ENCODE data around the gene EMP2. TPM values are rescaled to one million over a fixed set of nuclear protein-coding genes. Genes with fewer than 3 reads are reported as not detected.
"Not testable (repeated sequence)": the region's sequence is repeated elsewhere in the genome, so short reads cannot be mapped to it uniquely, and the experiment has no call there.

The EMP2 gene
- total RNA-seq, 2 experiments from 2014 or later: not detected

- Mint-ChIP-seq H3K4me1 (no peaks in the 10 kb centered on the region), H3K36me3 (no peaks in the 10 kb centered on the region), H3K4me3 (no peak overlapping the region), H3K9me3 (no peaks in the 10 kb centered on the region), H3K27ac (no peak overlapping the region), H3K27me3 (no peaks in the 10 kb centered on the region)
- ATAC-seq (ENCODE audit: low read depth) (no peak), DNase-seq (no peak)
- POLR2A ChIA-PET: no interaction called here
Observed at GRCh38 chr16:10541366-10541765, 39.0 kb downstream of the EMP2 start.

- no peaks in the 10 kb centered on the region for H3K27me3 Mint-ChIP-seq
- H3K9me3 Mint-ChIP-seq: no peaks in the 10 kb centered on the region
- ATAC-seq (ENCODE audit: low read depth) (no peak), DNase-seq (no peak)
- H3K4me1 Mint-ChIP-seq: no peaks in the 10 kb centered on the region
- no peak overlapping the region for H3K27ac Mint-ChIP-seq
- no peaks in the 10 kb centered on the region for H3K36me3 Mint-ChIP-seq
- POLR2A ChIA-PET: no interaction called here
- H3K4me3 Mint-ChIP-seq: no peak overlapping the region
Observed at GRCh38 chr16:10539793-10540192, 40.6 kb downstream of the EMP2 start.

- Mint-ChIP-seq H3K36me3 (no peaks in the 10 kb centered on the region), H3K27me3 (no peaks in the 10 kb centered on the region), H3K4me1 (no peaks in the 10 kb centered on the region), H3K9me3 (no peaks in the 10 kb centered on the region), H3K4me3 (no peak overlapping the region), H3K27ac (no peak overlapping the region)
- POLR2A ChIA-PET: no interaction called here
- no peak for ATAC-seq (ENCODE audit: low read depth)
- no peak for DNase-seq
Observed at GRCh38 chr16:10539236-10539635, 41.2 kb downstream of the EMP2 start.

GRCh38 chr16:10538583-10538982 is 41.8 kb downstream of the EMP2 start:
- ATAC-seq (ENCODE audit: low read depth) (no peak), DNase-seq (no peak)
- no peaks in the 10 kb centered on the region for H3K27me3 Mint-ChIP-seq
- H3K36me3 Mint-ChIP-seq: no peaks in the 10 kb centered on the region
- H3K4me3 Mint-ChIP-seq: no peak overlapping the region
- H3K9me3 Mint-ChIP-seq: no peaks in the 10 kb centered on the region
- no peak overlapping the region for H3K27ac Mint-ChIP-seq
- POLR2A ChIA-PET: no interaction called here
- no peaks in the 10 kb centered on the region for H3K4me1 Mint-ChIP-seq

GRCh38 chr16:10537946-10538345 is 42.5 kb downstream of the EMP2 start:
- no peak for ATAC-seq (ENCODE audit: low read depth)
- no peaks in the 10 kb centered on the region for H3K27me3 Mint-ChIP-seq

GRCh38 chr16:10536814-10537389 is 43.5 kb downstream of the EMP2 start:
- no peak overlapping the region for H3K27ac Mint-ChIP-seq
- no peaks in the 10 kb centered on the region for H3K9me3 Mint-ChIP-seq
- no peaks in the 10 kb centered on the region for H3K4me1 Mint-ChIP-seq
- no peak overlapping the region for H3K4me3 Mint-ChIP-seq
- no peaks in the 10 kb centered on the region for H3K27me3 Mint-ChIP-seq
- POLR2A ChIA-PET: no interaction called here
- DNase-seq (no peak), ATAC-seq (ENCODE audit: low read depth) (no peak)
- no peaks in the 10 kb centered on the region for H3K36me3 Mint-ChIP-seq

More at GRCh38 chr16:10537946-10538345, 42.5 kb downstream of the EMP2 start:
- no peak overlapping the region for H3K27ac Mint-ChIP-seq
- no peak for DNase-seq
- POLR2A ChIA-PET: no interaction called here
- H3K36me3 Mint-ChIP-seq: no peaks in the 10 kb centered on the region
- no peaks in the 10 kb centered on the region for H3K4me1 Mint-ChIP-seq
- no peaks in the 10 kb centered on the region for H3K9me3 Mint-ChIP-seq
- no peak overlapping the region for H3K4me3 Mint-ChIP-seq

GRCh38 chr16:10536328-10536727 is 44.1 kb downstream of the EMP2 start:
- H3K27me3 Mint-ChIP-seq; ATAC-seq (ENCODE audit: low read depth); H3K9me3 Mint-ChIP-seq; H3K36me3 Mint-ChIP-seq; DNase-seq; H3K27ac Mint-ChIP-seq; POLR2A ChIA-PET; H3K4me3 Mint-ChIP-seq; H3K4me1 Mint-ChIP-seq: not testable (repeated sequence)

- H3K27ac Mint-ChIP-seq: no peak overlapping the region
- no peaks in the 10 kb centered on the region for H3K9me3 Mint-ChIP-seq
- no peak for DNase-seq
- H3K4me3 Mint-ChIP-seq: no peak overlapping the region
- ATAC-seq (ENCODE audit: low read depth): no peak
- no peaks in the 10 kb centered on the region for H3K27me3 Mint-ChIP-seq
- no peaks in the 10 kb centered on the region for H3K4me1 Mint-ChIP-seq
- no peaks in the 10 kb centered on the region for H3K36me3 Mint-ChIP-seq
- POLR2A ChIA-PET: no interaction called here
Observed at GRCh38 chr16:10535461-10535860, 44.9 kb downstream of the EMP2 start.

GRCh38 chr16:10534748-10535147 is 45.6 kb downstream of the EMP2 start:
- no peaks in the 10 kb centered on the region for H3K27me3 Mint-ChIP-seq
- DNase-seq: no peak
- POLR2A ChIA-PET: no interaction called here

GRCh38 chr16:10533612-10534011 is 46.8 kb downstream of the EMP2 start:
- DNase-seq; H3K9me3 Mint-ChIP-seq; ATAC-seq (ENCODE audit: low read depth); H3K4me1 Mint-ChIP-seq; H3K27ac Mint-ChIP-seq; POLR2A ChIA-PET; H3K27me3 Mint-ChIP-seq; H3K4me3 Mint-ChIP-seq; H3K36me3 Mint-ChIP-seq: not testable (repeated sequence)

More at GRCh38 chr16:10534748-10535147, 45.6 kb downstream of the EMP2 start:
- H3K4me3 Mint-ChIP-seq: no peak overlapping the region
- H3K27ac Mint-ChIP-seq: no peak overlapping the region
- no peaks in the 10 kb centered on the region for H3K9me3 Mint-ChIP-seq
- no peak for ATAC-seq (ENCODE audit: low read depth)
- peaks cover 4% of the 10 kb centered on the region for H3K4me1 Mint-ChIP-seq
- H3K36me3 Mint-ChIP-seq: no peaks in the 10 kb centered on the region

- no peaks in the 10 kb centered on the region for H3K9me3 Mint-ChIP-seq
- POLR2A ChIA-PET: no interaction called here
- peaks cover 4% of the 10 kb centered on the region for H3K4me1 Mint-ChIP-seq
- H3K4me3 Mint-ChIP-seq: no peak overlapping the region
- H3K36me3 Mint-ChIP-seq: no peaks in the 10 kb centered on the region
- ATAC-seq (ENCODE audit: low read depth): no peak
- no peak for DNase-seq
- H3K27me3 Mint-ChIP-seq: no peaks in the 10 kb centered on the region
- H3K27ac Mint-ChIP-seq: no peak overlapping the region
Observed at GRCh38 chr16:10531582-10531981, 48.8 kb downstream of the EMP2 start.

- Mint-ChIP-seq H3K36me3 (no peaks in the 10 kb centered on the region), H3K4me1 (peaks cover 4% of the 10 kb centered on the region), H3K27ac (no peak overlapping the region)
Observed at GRCh38 chr16:10530685-10531084, 49.7 kb downstream of the EMP2 start.

GRCh38 chr16:10529895-10530669 is 50.3 kb downstream of the EMP2 start:
- ATAC-seq (ENCODE audit: low read depth) (peak; percentile 66), DNase-seq (no peak)
- no peaks in the 10 kb centered on the region for H3K27me3 Mint-ChIP-seq
- no peaks in the 10 kb centered on the region for H3K36me3 Mint-ChIP-seq
- H3K27ac Mint-ChIP-seq: no peak overlapping the region
- peaks cover 4% of the 10 kb centered on the region for H3K4me1 Mint-ChIP-seq
- no peaks in the 10 kb centered on the region for H3K9me3 Mint-ChIP-seq
- no peak overlapping the region for H3K4me3 Mint-ChIP-seq
- POLR2A ChIA-PET: interaction anchor here (0.9 kb wide), 1 partner anchor 214 kb away, joined by 3 read pairs; the partner anchor contains the start of gene NUBP1

More at GRCh38 chr16:10530685-10531084, 49.7 kb downstream of the EMP2 start:
- no peak overlapping the region for H3K4me3 Mint-ChIP-seq
- DNase-seq (no peak), ATAC-seq (ENCODE audit: low read depth) (no peak)
- H3K9me3 Mint-ChIP-seq: no peaks in the 10 kb centered on the region
- POLR2A ChIA-PET: interaction anchor here (0.9 kb wide), 1 partner anchor 213 kb away, joined by 3 read pairs; the partner anchor contains the start of gene NUBP1
- no peaks in the 10 kb centered on the region for H3K27me3 Mint-ChIP-seq

- DNase-seq: no peak
Observed at GRCh38 chr16:10528635-10529034, 51.8 kb downstream of the EMP2 start.

More at GRCh38 chr16:10528635-10529034, 51.8 kb downstream of the EMP2 start:
- Mint-ChIP-seq H3K9me3 (no peaks in the 10 kb centered on the region), H3K4me1 (peaks cover 4% of the 10 kb centered on the region), H3K4me3 (no peak overlapping the region), H3K27ac (no peak overlapping the region), H3K27me3 (no peaks in the 10 kb centered on the region), H3K36me3 (no peaks in the 10 kb centered on the region)
- POLR2A ChIA-PET: interaction anchor here (0.6 kb wide), 1 partner anchor 12 kb away, joined by 3 read pairs; no protein-coding TSS in a partner anchor
- no peak for ATAC-seq (ENCODE audit: low read depth)
